DOHH2 (cell line): ENCODE measurements around the gene MED29.
A peak's percentile ranks its signal among the peaks of the same experiment; 100 is the strongest.

ENCODE experiments used
- H3F3A ChIP-seq: fragments of 200-600 bp; sonication (generic), shearing (Covaris generic); 2 replicates; pipeline ENCODE4 v1.6.0; 2016; ENCODE audit warnings: antibody characterized with exemption, mild to moderate bottlenecking; ENCODE audit not compliant: control insufficient read depth, insufficient read depth
- H3K27ac ChIP-seq: fragments of 200-600 bp; sonication (generic); 2 replicates; pipeline ENCODE4 v1.5.1; 2014; ENCODE audit warnings: low read depth, mild to moderate bottlenecking, low read length, moderate library complexity
- H3K27me3 ChIP-seq: fragments of 200-600 bp; sonication (generic); 2 replicates; pipeline ENCODE4 v1.6.1; 2014; ENCODE audit warnings: mild to moderate bottlenecking, low read length, mixed read lengths; ENCODE audit not compliant: control insufficient read depth
- H3K36me3 ChIP-seq: fragments of 200-600 bp; sonication (generic); 2 replicates; pipeline ENCODE4 v1.6.1; 2014; ENCODE audit warnings: mild to moderate bottlenecking, low read length, moderate library complexity, mixed read lengths; ENCODE audit not compliant: control insufficient read depth
- H3K4me1 ChIP-seq: fragments of 200-600 bp; sonication (generic); 2 replicates; pipeline ENCODE4 v1.6.1; 2014; ENCODE audit warnings: mild to moderate bottlenecking, low read length, mixed read lengths; ENCODE audit not compliant: control insufficient read depth
- H3K4me2 ChIP-seq: fragments of 200-600 bp; sonication (generic); 2 replicates; pipeline ENCODE4 v1.6.0; 2014; ENCODE audit warnings: mild to moderate bottlenecking, low read length, moderate library complexity
- H3K4me3 ChIP-seq: fragments of 200-600 bp; sonication (generic); 2 replicates; pipeline ENCODE4 v1.5.1; 2014; ENCODE audit warnings: mild to moderate bottlenecking, low read length, mixed read lengths
- H3K79me2 ChIP-seq: fragments of 200-600 bp; sonication (generic); 2 replicates; pipeline ENCODE4 v1.6.1; 2014; ENCODE audit warnings: mild to moderate bottlenecking, low read length, mixed read lengths; ENCODE audit not compliant: control insufficient read depth
- H3K9me2 ChIP-seq: fragments of 200-600 bp; sonication (generic); replicated peaks from 2 replicates; pipeline ENCODE4 v1.6.1; 2014; ENCODE audit warnings: mild to moderate bottlenecking, low read length, mixed read lengths; ENCODE audit not compliant: control insufficient read depth
- H3K9me3 ChIP-seq: fragments of 200-600 bp; sonication (generic); 2 replicates; pipeline ENCODE4 v1.6.1; 2014; ENCODE audit warnings: antibody characterized with exemption, low read length, mixed read lengths; ENCODE audit not compliant: control insufficient read depth, insufficient read depth
- H4K20me1 ChIP-seq: fragments of 200-600 bp; sonication (generic); 2 replicates; pipeline ENCODE4 v1.6.0; 2014; ENCODE audit warnings: low read depth, mild to moderate bottlenecking, antibody characterized with exemption, low read length, moderate library complexity; ENCODE audit not compliant: control insufficient read depth, insufficient read depth
- CTCF ChIP-seq: fragments of 200-600 bp; sonication (generic); IDR thresholded peaks from one replicate; pipeline ENCODE4 v1.5.1; 2014; ENCODE audit warnings: antibody characterized with exemption, mild to moderate bottlenecking, low read depth, low read length; ENCODE audit not compliant: poor library complexity, severe bottlenecking
- EZH2phosphoT487 ChIP-seq: fragments of 200-600 bp; sonication (generic); IDR thresholded peaks from 2 replicates; pipeline ENCODE4 v1.6.1; 2017; ENCODE audit warnings: borderline replicate concordance, mild to moderate bottlenecking, antibody characterized with exemption, low read length, moderate library complexity, mixed read lengths

The MED29 gene

GRCh38 chr19:39390751-39391437 lies at the start of gene MED29, which contains the start of gene PAF1:
TSS of gene MED29 (plus strand) at chr19:39391378. CDS start at chr19:39391423, 45 bp downstream.
TSS of gene PAF1 (minus strand) at chr19:39391106. CDS start at chr19:39390864, 242 bp downstream.
- Histone ChIP-seq H3K9me3 (no peaks in the 10 kb centered on the region), H4K20me1 (peaks cover 4% of the 10 kb centered on the region; the same call in 1 of the 2 replicates), H3K79me2 (peaks cover 39% of the 10 kb centered on the region), H3K4me1 (peaks cover 18% of the 10 kb centered on the region), H3K27ac (peak within 1 kb of the TSS; percentile 78), H3K9me2 (no peaks in the 10 kb centered on the region), H3K4me2 (peak within 1 kb of the TSS; percentile 90), H3K36me3 (peaks cover 52% of the 10 kb centered on the region), H3K27me3 (no peaks in the 10 kb centered on the region), H3F3A (no peaks in the 10 kb centered on the region; the same call in 1 of the 2 replicates), H3K4me3 (peak within 1 kb of the TSS; percentile 80)
- TF ChIP-seq EZH2phosphoT487 (no peak), CTCF (peak; percentile 41)

- H3K36me3 ChIP-seq, result peaks cover 7% of the 10 kb centered on the region
- H3K4me3 ChIP-seq, result peak within 1 kb of the TSS; percentile 89
- H3K9me3 ChIP-seq, result no peaks in the 10 kb centered on the region
- peak within 1 kb of the TSS; percentile 39 for H3K27ac ChIP-seq
- H3K79me2 ChIP-seq, result peaks cover 56% of the 10 kb centered on the region
- H3K4me2 ChIP-seq, result peak within 1 kb of the TSS; percentile 94
- H3K4me1 ChIP-seq, result peaks cover 31% of the 10 kb centered on the region
- no peaks in the 10 kb centered on the region for H3K27me3 ChIP-seq
- TF ChIP-seq CTCF (peak; percentile 50), EZH2phosphoT487 (no peak)
- H4K20me1 ChIP-seq, result peaks cover 24% of the 10 kb centered on the region; the same call in 1 of the 2 replicates
- no peaks in the 10 kb centered on the region for H3K9me2 ChIP-seq
- peaks cover 11% of the 10 kb centered on the region for H3F3A ChIP-seq
Measured at GRCh38 chr19:39341719-39342604, 49.2 kb upstream of the MED29 start, which contains the start of gene SAMD4B. TSS of gene SAMD4B (plus strand) at chr19:39342421. CDS start at chr19:39356894, 14,473 bp downstream.

- Histone ChIP-seq H4K20me1 (peaks cover 27% of the 10 kb centered on the region; the same call in 1 of the 2 replicates), H3K4me1 (peaks cover 23% of the 10 kb centered on the region), H3F3A (peaks cover 4% of the 10 kb centered on the region), H3K79me2 (peaks cover 62% of the 10 kb centered on the region), H3K9me2 (no peaks in the 10 kb centered on the region), H3K36me3 (peaks cover 11% of the 10 kb centered on the region), H3K9me3 (no peaks in the 10 kb centered on the region), H3K27ac (no peak overlapping the region), H3K27me3 (no peaks in the 10 kb centered on the region), H3K4me2 (peak overlapping the region; percentile 94), H3K4me3 (peak overlapping the region; percentile 89)
- TF ChIP-seq EZH2phosphoT487 (no peak), CTCF (no peak)
Measured at GRCh38 chr19:39342647-39343305, 48.4 kb upstream of the MED29 start.
